ENCODE data around the gene ETV3.
A peak's percentile ranks its signal among the peaks of the same experiment; 100 is the strongest.

Gene ETV3

DNA sequence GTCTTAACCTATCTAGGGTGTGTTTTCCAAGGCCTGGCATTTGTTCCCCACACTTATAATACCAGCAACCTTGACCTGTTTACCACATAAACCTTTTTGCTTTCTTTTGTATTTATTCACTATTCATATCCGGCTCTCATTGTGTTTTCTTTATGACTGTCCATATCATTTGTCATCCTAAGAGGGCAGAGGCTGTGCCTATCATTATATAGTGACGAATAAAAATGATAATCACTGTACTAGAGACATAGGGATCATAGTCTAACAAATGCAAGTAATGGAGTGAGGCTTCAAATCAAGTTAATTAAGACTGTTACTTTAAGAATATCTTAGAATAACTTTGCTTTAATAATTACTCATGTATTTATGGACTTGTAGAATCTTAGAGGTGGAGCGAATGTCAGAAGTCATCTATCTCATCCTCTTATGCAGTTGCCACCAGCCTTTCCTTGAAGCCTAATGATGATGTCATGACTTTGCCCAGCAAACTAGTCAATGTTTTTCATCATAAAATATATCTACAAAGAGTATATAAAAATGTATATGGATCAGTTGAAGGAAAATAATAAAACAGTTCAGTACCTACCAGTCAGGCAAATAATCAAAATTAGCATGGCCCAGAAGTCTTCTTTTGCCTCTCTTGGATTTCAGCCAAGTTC lies 4.7 kb upstream of the ETV3 start:
- ATAC-seq, result no peak
- TF ChIP-seq, protein P1, sequence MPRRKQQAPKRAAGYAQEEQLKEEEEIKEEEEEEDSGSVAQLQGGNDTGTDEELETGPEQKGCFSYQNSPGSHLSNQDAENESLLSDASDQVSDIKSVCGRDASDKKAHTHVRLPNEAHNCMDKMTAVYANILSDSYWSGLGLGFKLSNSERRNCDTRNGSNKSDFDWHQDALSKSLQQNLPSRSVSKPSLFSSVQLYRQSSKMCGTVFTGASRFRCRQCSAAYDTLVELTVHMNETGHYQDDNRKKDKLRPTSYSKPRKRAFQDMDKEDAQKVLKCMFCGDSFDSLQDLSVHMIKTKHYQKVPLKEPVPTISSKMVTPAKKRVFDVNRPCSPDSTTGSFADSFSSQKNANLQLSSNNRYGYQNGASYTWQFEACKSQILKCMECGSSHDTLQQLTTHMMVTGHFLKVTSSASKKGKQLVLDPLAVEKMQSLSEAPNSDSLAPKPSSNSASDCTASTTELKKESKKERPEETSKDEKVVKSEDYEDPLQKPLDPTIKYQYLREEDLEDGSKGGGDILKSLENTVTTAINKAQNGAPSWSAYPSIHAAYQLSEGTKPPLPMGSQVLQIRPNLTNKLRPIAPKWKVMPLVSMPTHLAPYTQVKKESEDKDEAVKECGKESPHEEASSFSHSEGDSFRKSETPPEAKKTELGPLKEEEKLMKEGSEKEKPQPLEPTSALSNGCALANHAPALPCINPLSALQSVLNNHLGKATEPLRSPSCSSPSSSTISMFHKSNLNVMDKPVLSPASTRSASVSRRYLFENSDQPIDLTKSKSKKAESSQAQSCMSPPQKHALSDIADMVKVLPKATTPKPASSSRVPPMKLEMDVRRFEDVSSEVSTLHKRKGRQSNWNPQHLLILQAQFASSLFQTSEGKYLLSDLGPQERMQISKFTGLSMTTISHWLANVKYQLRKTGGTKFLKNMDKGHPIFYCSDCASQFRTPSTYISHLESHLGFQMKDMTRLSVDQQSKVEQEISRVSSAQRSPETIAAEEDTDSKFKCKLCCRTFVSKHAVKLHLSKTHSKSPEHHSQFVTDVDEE (CRISPR knock-in tag; IDR thresholded peaks at IDR 0.05), result no peak
- no peak for TF ChIP-seq ZNF8 (CRISPR knock-in tag; IDR thresholded peaks at IDR 0.05)
- TF ChIP-seq ZC3H10 (CRISPR knock-in tag; IDR thresholded peaks at IDR 0.05), result no peak
- TF ChIP-seq ARNTL (CRISPR knock-in tag; IDR thresholded peaks at IDR 0.05; ENCODE audit: borderline replicate concordance, low read depth), result no peak
- no peak for TF ChIP-seq OSR1 (CRISPR knock-in tag; IDR thresholded peaks at IDR 0.05)
- TF ChIP-seq ZNF565 (CRISPR knock-in tag; conservative IDR thresholded peaks at IDR 0.05; ENCODE audit: low read depth), result no peak
- TF ChIP-seq CSDC2 (CRISPR knock-in tag; IDR thresholded peaks at IDR 0.05), result no peak
- TF ChIP-seq ISL1 (CRISPR knock-in tag; IDR thresholded peaks at IDR 0.05), result no peak
- TF ChIP-seq, protein P2, sequence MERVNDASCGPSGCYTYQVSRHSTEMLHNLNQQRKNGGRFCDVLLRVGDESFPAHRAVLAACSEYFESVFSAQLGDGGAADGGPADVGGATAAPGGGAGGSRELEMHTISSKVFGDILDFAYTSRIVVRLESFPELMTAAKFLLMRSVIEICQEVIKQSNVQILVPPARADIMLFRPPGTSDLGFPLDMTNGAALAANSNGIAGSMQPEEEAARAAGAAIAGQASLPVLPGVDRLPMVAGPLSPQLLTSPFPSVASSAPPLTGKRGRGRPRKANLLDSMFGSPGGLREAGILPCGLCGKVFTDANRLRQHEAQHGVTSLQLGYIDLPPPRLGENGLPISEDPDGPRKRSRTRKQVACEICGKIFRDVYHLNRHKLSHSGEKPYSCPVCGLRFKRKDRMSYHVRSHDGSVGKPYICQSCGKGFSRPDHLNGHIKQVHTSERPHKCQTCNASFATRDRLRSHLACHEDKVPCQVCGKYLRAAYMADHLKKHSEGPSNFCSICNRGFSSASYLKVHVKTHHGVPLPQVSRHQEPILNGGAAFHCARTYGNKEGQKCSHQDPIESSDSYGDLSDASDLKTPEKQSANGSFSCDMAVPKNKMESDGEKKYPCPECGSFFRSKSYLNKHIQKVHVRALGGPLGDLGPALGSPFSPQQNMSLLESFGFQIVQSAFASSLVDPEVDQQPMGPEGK (CRISPR knock-in tag; IDR thresholded peaks at IDR 0.05; ENCODE audit: borderline replicate concordance), result no peak
- no peak for TF ChIP-seq PPARA (CRISPR knock-in tag; IDR thresholded peaks at IDR 0.05; ENCODE audit: borderline replicate concordance)
- TF ChIP-seq ZFP30 (CRISPR knock-in tag; IDR thresholded peaks at IDR 0.05), result no peak
- TF ChIP-seq ZNF70 (CRISPR knock-in tag; IDR thresholded peaks at IDR 0.05), result no peak
- TF ChIP-seq, protein P3, sequence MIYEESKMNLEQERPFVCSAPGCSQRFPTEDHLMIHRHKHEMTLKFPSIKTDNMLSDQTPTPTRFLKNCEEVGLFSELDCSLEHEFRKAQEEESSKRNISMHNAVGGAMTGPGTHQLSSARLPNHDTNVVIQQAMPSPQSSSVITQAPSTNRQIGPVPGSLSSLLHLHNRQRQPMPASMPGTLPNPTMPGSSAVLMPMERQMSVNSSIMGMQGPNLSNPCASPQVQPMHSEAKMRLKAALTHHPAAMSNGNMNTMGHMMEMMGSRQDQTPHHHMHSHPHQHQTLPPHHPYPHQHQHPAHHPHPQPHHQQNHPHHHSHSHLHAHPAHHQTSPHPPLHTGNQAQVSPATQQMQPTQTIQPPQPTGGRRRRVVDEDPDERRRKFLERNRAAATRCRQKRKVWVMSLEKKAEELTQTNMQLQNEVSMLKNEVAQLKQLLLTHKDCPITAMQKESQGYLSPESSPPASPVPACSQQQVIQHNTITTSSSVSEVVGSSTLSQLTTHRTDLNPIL (CRISPR knock-in tag; IDR thresholded peaks at IDR 0.05; ENCODE audit: low read depth), result no peak
- no peak for TF ChIP-seq ZFP3 (CRISPR knock-in tag; IDR thresholded peaks at IDR 0.05)
- no peak for TF ChIP-seq TOX (CRISPR knock-in tag; IDR thresholded peaks at IDR 0.05; ENCODE audit: borderline replicate concordance)
- TF ChIP-seq ESRRG (CRISPR knock-in tag; IDR thresholded peaks at IDR 0.05), result no peak
- no peak for TF ChIP-seq RARB (CRISPR knock-in tag; IDR thresholded peaks at IDR 0.05)
- TF ChIP-seq, protein P4, sequence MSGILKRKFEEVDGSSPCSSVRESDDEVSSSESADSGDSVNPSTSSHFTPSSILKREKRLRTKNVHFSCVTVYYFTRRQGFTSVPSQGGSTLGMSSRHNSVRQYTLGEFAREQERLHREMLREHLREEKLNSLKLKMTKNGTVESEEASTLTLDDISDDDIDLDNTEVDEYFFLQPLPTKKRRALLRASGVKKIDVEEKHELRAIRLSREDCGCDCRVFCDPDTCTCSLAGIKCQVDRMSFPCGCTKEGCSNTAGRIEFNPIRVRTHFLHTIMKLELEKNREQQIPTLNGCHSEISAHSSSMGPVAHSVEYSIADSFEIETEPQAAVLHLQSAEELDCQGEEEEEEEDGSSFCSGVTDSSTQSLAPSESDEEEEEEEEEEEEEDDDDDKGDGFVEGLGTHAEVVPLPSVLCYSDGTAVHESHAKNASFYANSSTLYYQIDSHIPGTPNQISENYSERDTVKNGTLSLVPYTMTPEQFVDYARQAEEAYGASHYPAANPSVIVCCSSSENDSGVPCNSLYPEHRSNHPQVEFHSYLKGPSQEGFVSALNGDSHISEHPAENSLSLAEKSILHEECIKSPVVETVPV (CRISPR knock-in tag; IDR thresholded peaks at IDR 0.05), result no peak

DNA sequence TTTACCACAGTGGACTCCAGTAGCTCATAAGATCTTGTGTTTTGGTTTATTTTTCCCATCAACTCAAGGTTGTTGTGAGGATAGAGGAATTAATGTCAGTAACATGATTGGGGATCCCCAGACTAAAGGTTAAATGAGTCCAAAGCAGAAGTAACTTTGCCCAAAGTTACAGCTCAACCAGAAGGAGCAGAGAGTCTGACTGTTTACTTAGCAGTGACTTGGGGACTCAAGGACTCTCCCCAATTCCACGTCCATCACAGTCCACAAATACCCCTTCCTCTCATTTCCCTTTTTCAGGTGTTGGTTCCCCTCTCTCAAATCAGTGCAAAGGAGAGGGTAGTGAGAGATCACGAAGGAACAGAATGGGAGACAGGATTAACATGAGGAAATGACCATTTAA lies 4.0 kb upstream of the ETV3 start:
- TF ChIP-seq, protein P3 (CRISPR knock-in tag; IDR thresholded peaks at IDR 0.05; ENCODE audit: low read depth), result no peak
- TF ChIP-seq ARNTL (CRISPR knock-in tag; IDR thresholded peaks at IDR 0.05; ENCODE audit: borderline replicate concordance, low read depth) (no peak), ESRRG (CRISPR knock-in tag; IDR thresholded peaks at IDR 0.05) (no peak)
- no peak for ATAC-seq

DNA sequence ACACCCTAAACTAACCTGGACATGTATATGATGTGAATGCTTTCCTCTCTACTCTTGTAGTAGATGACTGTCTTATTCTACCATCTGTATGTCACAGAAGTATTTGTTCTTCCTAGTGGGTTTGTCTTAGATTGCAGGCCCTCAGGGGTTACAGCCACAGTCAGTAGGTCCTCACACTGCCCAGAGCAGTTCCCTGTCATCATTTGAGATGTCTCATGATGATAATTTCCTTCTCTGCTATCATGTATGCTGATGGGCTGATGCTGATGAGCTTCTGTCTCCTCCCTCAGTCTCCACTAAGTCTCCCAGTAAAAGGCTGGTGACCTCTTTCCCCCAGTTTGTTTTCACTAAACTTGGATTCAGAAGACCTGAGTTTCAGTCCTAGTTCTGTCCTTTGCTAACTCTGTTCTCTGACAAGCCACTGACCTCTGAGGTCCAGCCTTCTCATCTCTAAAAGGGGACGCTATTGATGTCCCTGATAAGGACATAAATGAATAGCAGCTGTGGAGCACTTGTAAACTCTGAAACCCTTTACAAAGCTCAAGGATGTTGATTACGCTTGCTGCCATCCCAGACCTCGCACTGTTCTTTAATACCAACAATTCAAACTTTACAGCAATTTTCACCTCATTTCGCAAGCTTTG lies 3.1 kb upstream of the ETV3 start:
- TF ChIP-seq, protein P1 (CRISPR knock-in tag; IDR thresholded peaks at IDR 0.05), result peak; percentile 56; the same call in 1 of the 2 replicates
- TF ChIP-seq TCF4 (CRISPR knock-in tag; IDR thresholded peaks at IDR 0.05; ENCODE audit: borderline replicate concordance), result peak; percentile 83
- TF ChIP-seq, protein P3 (CRISPR knock-in tag; IDR thresholded peaks at IDR 0.05; ENCODE audit: low read depth), result no peak
- TF ChIP-seq ZNF8 (CRISPR knock-in tag; IDR thresholded peaks at IDR 0.05), result 0 out of 2 replicates have a peak, but pooled peaks have one; percentile 21
- no peak for ATAC-seq

All from SK-N-SH treated with all-trans-retinoic acid at 6 μM for 48 hours (cell line).